ENCODE measurements around the gene MGAT5.

MGAT5 gene

DNA sequence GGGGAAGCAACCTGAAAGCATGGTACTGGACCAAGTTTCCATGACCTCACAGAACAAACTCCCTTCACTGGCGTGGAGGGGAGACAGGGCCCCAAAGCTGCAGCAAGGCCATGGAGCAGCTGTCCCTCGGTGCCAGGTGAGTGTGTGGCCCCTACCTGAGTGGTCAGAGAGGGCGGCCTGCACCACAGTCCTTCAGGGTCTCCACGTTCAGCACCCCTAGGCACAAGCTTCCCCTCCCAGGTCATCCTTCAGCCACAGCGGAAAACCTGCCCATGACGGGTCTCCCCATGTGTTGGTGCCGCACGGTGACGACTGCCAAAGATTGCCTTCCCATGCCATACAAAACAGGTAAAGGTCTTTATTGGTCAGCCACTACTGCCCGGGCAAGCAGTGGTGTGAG, 201.6 kb downstream of the MGAT5 start:
- no peak for TF ChIP-seq CTCF (IDR thresholded peaks at IDR 0.05)
- H3K27ac ChIP-seq = no peak overlapping the region

GRCh38 chr2:134457353-134457752, 203.5 kb downstream of the MGAT5 start:
- Histone ChIP-seq H3K9me3 (no peaks in the 10 kb centered on the region), H3K4me3 (ENCODE audit: low read depth in 1 of 2, low read length in 1 of 2) (no peak overlapping the region), H3K27ac (no peak overlapping the region), H3K4me1 (ENCODE audit: control insufficient read depth in 1 of 2, insufficient read depth in 1 of 2, low read depth in 1 of 2, low read length in 1 of 2) (no peaks in the 10 kb centered on the region), H3K36me3 (peaks cover 37% of the 10 kb centered on the region), H3K27me3 (no peaks in the 10 kb centered on the region)
- TF ChIP-seq CTCF (IDR thresholded peaks at IDR 0.05) = no peak

More for the DNA sequence above, 201.6 kb downstream of the MGAT5 start:
- Histone ChIP-seq H3K36me3 (peaks cover 42% of the 10 kb centered on the region), H3K4me1 (ENCODE audit: control insufficient read depth in 1 of 2, insufficient read depth in 1 of 2, low read depth in 1 of 2, low read length in 1 of 2) (no peaks in the 10 kb centered on the region), H3K4me3 (ENCODE audit: low read depth in 1 of 2, low read length in 1 of 2) (no peak overlapping the region), H3K27me3 (no peaks in the 10 kb centered on the region), H3K9me3 (no peaks in the 10 kb centered on the region)

DNA sequence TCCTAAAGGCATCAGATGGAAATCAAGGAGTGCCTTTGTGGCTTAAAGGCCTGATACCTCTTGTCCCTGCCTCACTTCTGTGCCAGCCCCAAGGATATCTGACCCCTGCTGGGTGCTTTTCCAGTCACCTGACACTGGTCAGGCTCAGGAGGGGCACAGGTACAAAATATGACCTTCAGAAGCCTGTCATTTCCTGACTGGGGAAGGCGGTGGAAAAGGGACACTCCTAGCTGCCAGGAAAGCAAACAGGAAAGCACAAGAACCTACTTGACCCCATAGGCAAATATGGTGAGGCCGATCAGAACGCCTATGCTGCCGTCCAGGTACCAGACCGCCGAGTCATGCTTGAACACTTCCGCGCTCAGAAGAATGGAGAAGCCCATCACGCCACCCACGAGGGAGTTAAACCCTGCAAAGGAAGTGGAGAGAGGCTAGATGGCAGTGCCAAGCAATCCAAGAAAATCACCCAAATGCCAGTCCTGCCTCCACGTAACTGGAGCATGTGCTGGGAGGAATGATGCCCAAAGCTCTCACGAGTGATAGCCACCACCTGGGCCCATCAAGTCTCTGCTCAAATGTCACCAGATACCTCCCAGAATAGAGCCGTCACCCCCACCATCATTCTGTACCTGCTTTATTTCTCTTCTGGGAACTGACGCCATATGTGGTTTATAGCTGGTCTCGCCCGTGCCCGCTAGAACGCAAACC, 204.0 kb downstream of the MGAT5 start:
- Histone ChIP-seq H3K27me3 (no peaks in the 10 kb centered on the region), H3K36me3 (peaks cover 31% of the 10 kb centered on the region), H3K4me1 (ENCODE audit: control insufficient read depth in 1 of 2, insufficient read depth in 1 of 2, low read depth in 1 of 2, low read length in 1 of 2) (no peaks in the 10 kb centered on the region), H3K9me3 (no peaks in the 10 kb centered on the region), H3K27ac (no peak overlapping the region), H3K4me3 (ENCODE audit: low read depth in 1 of 2, low read length in 1 of 2) (no peak overlapping the region)
- no peak for TF ChIP-seq CTCF (IDR thresholded peaks at IDR 0.05)

GRCh38 chr2:134458473-134458853, 204.6 kb downstream of the MGAT5 start:
- H3K27me3 ChIP-seq = no peaks in the 10 kb centered on the region
- no peak overlapping the region for H3K27ac ChIP-seq
- H3K4me3 ChIP-seq (ENCODE audit: low read depth in 1 of 2, low read length in 1 of 2) = no peak overlapping the region
- no peak for TF ChIP-seq CTCF (IDR thresholded peaks at IDR 0.05)
- peaks cover 26% of the 10 kb centered on the region for H3K36me3 ChIP-seq
- H3K9me3 ChIP-seq = no peaks in the 10 kb centered on the region
- H3K4me1 ChIP-seq (ENCODE audit: control insufficient read depth in 1 of 2, insufficient read depth in 1 of 2, low read depth in 1 of 2, low read length in 1 of 2) = no peaks in the 10 kb centered on the region

DNA sequence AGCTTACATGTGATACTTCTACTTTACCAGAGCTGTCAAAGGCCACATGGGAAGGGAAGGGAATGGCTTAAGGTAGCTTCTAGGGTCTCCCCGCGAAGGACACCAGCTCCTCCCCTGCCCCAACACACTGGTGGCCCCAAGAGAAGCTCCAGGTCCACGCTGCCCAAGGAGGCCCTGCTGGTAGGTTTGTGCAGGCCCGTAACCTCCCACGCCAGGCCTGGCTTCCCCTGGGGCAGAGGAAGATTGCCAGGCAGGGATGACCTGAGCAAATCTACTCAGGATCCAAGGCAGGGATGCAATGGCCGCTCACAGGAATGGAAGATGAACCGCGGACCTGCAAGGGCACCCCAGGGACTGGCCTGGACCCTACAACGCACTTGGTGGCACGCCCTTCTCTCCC, 205.1 kb downstream of the MGAT5 start:
- H3K4me3 ChIP-seq (ENCODE audit: low read depth in 1 of 2, low read length in 1 of 2) = no peak overlapping the region
- H3K9me3 ChIP-seq = no peaks in the 10 kb centered on the region
- no peaks in the 10 kb centered on the region for H3K4me1 ChIP-seq (ENCODE audit: control insufficient read depth in 1 of 2, insufficient read depth in 1 of 2, low read depth in 1 of 2, low read length in 1 of 2)
- H3K36me3 ChIP-seq = peaks cover 21% of the 10 kb centered on the region
- no peak for TF ChIP-seq CTCF (IDR thresholded peaks at IDR 0.05)
- H3K27ac ChIP-seq = no peak overlapping the region
- H3K27me3 ChIP-seq = no peaks in the 10 kb centered on the region
